ENCODE measurements around the gene ADAMTS20.
"Not testable (repeated sequence)": the region's sequence is repeated elsewhere in the genome, so short reads cannot be mapped to it uniquely, and the experiment has no call there.

ADAMTS20 gene

GRCh38 chr12:43362910-43363694 lies 188.9 kb downstream of the ADAMTS20 start:
- no peak for DNase-seq (ENCODE audit: low spot score)

DNA sequence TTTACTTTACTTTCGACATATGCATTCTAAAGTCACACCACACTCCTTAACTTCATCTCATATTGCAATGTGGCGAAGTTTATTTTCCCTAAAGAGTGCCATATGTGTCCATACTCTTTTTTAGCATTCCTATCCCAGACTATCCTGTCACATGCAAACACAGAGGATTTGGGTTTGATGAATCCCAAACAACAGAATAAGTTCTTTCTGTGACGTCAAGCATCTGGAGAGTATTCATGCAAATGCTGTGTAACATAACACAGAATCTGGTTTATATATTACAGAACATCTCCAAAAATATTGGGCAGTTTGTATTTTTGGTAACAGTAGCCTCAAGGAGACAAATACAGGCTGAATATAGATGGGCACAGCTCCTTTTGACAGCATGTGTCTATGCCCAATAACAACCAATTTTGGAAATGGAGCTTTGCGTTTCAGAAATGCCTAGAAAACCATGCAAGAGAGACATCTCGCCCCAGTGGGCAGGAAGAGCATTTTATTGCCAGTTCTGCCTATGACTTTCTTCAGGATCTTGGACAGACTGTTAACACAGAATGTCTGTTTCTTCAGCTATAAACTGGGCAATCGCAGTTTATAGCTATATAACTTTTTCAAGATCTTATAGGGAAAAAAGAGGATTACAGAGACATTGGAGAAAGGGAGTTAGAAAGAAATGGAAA lies 190.8 kb downstream of the ADAMTS20 start:
- DNase-seq (ENCODE audit: low spot score): no peak

DNA sequence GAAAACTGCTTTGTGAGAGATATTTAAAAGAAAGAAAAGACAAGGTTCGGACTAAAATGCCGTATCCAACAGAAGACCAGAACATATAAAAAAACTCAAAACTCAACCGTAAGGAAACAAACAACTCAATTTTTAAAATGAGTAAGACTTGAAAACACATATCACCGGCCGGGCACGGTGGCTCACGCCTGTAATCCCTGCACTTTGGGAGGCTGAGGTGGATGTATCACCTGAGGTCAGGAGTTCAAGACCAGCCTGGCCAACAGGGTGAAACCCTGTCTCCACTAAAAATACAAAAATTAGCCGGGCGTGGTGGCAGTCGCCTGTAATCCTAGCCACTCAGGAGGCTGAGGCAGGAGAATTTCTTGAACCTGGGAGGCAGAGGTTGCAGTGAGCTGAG lies 192.0 kb downstream of the ADAMTS20 start:
- not testable (repeated sequence) for DNase-seq (ENCODE audit: low spot score)

DNA sequence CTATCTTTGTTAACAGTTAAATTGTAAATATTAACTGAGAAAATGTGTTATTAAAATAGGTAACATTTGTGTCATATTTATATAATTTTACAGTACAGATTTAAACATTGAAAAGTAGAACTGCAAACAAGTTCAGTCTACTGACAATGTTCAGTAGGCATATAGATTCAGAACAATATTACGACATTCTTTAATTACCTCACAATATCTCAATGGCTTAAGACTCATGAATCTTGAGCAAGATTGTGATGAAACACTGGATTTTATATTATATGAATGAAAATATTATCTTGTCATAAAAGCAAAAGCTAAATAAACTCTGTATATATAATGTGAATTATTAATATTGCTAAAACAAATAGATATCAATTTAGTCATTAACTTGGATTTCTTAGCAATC lies 194.9 kb downstream of the ADAMTS20 start:
- no peak for DNase-seq (ENCODE audit: low spot score)

GRCh38 chr12:43352001-43352400 lies 200.0 kb downstream of the ADAMTS20 start:
- no peak for DNase-seq (ENCODE audit: low spot score)

GRCh38 chr12:43349863-43350262 lies 202.1 kb downstream of the ADAMTS20 start:
- no peak for DNase-seq (ENCODE audit: low spot score)

GRCh38 chr12:43348221-43348620 lies 203.8 kb downstream of the ADAMTS20 start:
- DNase-seq (ENCODE audit: low spot score): no peak

GRCh38 chr12:43347026-43347425 lies 205.0 kb downstream of the ADAMTS20 start:
- DNase-seq (ENCODE audit: low spot score): peak; percentile 14

GRCh38 chr12:43345023-43345422 lies 207.0 kb downstream of the ADAMTS20 start:
- no peak for DNase-seq (ENCODE audit: low spot score)

- DNase-seq (ENCODE audit: low spot score): not testable (repeated sequence)
These were observed 210.2 kb downstream of the ADAMTS20 start for GRCh38 chr12:43341785-43342313.

- DNase-seq (ENCODE audit: low spot score): peak; percentile 74
These were observed 213.0 kb downstream of the ADAMTS20 start for GRCh38 chr12:43338848-43339526.

DNA sequence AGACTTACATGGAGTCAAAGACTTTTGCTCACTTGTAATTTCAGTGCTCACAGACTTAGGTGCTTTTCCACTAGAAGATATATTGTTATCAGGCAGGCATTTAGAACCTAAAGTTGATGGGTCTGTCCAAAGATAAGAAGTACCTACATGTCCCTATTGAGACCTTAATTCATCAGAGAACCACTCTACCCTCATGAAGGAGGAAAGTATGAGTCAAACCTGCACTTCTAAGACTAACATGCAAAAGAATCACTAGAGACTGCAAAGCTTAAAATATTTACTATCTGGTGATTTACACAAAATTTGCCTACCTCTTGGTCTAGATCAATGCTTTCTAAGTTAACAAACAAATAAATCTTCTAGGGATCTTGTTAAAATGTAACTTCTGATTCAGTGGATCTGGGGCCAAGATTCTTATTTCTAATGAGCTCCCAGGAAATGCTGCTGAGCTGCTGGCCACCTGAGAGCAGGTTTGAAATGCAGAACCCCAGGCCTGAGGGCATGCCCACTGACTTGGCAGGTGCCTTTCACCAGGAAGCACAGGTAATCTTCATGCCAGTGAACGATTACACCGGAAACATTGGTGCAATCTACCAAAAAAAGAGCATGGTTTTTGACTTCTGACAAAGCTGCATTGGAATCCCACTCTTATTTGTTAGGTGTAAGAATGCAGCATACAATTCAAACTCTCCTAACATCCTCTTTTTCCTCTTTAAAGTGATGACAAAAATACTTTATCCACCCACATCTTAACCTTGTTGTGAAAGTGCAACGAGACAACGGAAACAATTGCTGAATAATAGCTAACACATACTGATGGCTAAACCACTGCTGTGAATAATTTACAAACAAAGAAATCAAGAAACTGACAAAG lies 214.2 kb downstream of the ADAMTS20 start:
- DNase-seq (ENCODE audit: low spot score): no peak

- DNase-seq (ENCODE audit: low spot score): peak; percentile 34
These were observed 214.9 kb downstream of the ADAMTS20 start for GRCh38 chr12:43336962-43337555.

DNA sequence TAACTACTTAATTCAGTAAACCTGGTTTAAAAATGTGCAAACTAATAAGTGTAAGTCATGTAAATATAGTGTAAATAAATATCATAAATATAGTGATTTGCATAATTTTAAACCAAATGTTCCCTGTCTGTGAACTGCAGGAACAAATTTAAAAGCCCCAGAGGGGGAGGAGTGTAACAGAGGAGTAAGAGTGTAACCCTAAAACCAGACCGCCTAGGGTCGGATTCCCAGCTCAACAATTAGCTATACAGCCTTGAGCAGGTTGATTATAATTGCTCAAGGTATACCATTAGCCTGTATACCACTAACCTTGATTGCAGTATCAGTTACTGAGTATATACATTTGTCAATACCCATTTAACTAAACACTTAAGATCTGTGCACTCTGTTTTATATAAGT lies 218.4 kb downstream of the ADAMTS20 start:
- DNase-seq (ENCODE audit: low spot score): no peak

GRCh38 chr12:43332977-43333640 lies 218.9 kb downstream of the ADAMTS20 start:
- no peak for DNase-seq (ENCODE audit: low spot score)

DNA sequence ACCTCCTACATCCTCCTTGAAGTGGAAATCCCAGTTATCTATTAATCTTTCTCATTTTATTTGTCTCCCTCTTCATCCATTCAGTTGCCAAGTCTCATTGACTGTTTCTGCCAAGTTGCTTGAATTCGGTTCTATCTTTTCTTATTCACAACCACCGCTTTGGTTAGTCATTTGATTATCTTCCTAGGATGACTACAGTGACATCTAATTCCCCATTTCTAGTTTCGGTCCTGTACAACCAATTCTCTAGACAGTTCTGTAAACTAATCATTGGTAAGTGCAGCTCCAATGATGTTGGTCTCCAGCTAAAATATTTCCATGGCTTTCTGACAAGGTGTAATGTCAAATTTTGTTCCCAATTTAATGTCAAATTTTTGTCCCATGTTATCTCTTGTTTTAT lies 220.1 kb downstream of the ADAMTS20 start:
- no peak for DNase-seq (ENCODE audit: low spot score)

DNA sequence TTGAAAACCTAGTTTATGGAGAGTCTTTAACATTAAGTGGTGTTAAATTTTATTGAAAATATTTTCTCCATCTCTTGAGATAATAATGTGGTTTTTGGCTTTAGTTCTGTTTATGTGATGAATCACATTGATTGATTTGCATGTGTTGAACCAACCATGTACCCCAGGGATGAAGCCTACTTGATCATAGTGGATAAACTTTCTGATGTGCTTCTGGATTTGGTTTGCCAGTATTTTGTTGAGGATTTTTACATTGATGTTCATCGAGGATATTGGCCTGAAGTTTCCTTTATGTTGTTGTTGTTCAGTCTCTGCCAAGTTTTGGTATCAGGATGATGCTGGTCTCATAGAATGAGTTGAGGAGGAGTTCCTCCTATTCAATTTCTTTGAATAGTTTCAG lies 222.6 kb downstream of the ADAMTS20 start:
- DNase-seq (ENCODE audit: low spot score): no peak

DNA sequence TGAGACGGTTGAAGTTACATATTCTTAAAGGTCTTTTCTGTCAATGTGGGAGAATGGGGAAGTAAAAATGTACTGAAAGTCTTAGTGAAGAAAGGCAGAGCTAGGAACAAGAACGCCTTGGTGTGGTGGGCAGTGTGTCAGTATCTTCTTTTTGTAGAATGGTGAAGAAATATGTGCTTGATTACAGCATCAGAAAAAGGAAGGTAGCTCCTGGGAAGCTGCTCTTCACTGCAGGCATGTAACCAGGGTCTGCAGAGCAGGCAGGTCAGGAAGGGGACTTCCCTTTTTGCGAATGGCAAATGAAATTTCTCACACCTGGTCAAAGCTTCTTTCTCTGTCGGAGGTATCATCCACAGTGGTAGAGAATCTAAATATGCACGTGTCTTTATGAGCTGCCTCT lies 226.2 kb downstream of the ADAMTS20 start:
- no peak for DNase-seq (ENCODE audit: low spot score)

GRCh38 chr12:43320281-43320680 lies 231.7 kb downstream of the ADAMTS20 start:
- DNase-seq (ENCODE audit: low spot score): no peak

DNA sequence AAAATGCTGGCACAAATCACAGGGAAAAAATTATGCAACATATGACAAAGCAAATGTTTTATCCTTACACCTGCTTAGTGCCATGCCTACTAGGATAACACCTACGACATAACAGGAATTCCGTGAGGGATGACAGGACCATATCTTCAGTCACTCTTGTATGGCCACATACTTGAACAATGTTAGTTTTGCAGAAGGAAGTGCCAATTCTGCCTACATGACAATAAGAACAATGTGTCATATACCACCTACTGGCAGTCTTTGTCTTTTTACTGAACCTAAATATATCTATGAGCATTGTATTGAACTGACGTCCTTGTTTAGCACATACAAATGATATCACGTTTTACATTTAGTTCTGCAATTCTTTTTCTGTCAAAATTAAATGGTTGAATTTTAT lies 234.0 kb downstream of the ADAMTS20 start:
- DNase-seq (ENCODE audit: low spot score): no peak

GRCh38 chr12:43317156-43317555 lies 234.8 kb downstream of the ADAMTS20 start:
- DNase-seq (ENCODE audit: low spot score): no peak

Data from pons (tissue), 1 donor.